HCT116 (cell line): Measurements from ENCODE around the gene HCN2. TPM values are rescaled to one million over a fixed set of nuclear protein-coding genes. Genes with fewer than 3 reads are reported as not detected.

Source experiments
- ATAC-seq: fragments of 200-7000 bp; cut with Tn5 transposase; 2 replicates; pipeline ENCODE4 v1.9.1; 2020; ENCODE audit warnings: mild to moderate bottlenecking, moderate library complexity
- BruUV-seq: library from RNA; stranded (reverse); fragments of 400-500 nt; replicated peaks from 2 replicates; lab custom pipeline; 2021; lab: Mats Ljungman, UMichigan
- CTCF ChIA-PET: fragments of 300-600 bp; sonication (Branson Sonifier 250); formaldehyde crosslinking; loops from one replicate; lab custom pipeline; 2021; ENCODE audit warnings: antibody characterized with exemption; lab: Charles Lee
- POLR2A ChIA-PET: fragments of 300-600, 350-600 bp; sonication (Branson Sonifier 250); formaldehyde crosslinking; loops from one replicate; lab custom pipeline; 2021; ENCODE audit warnings: antibody characterized with exemption; lab: Charles Lee
- RAD21 ChIA-PET, 2 experiments: fragments of 300-600 bp; sonication (Branson Sonifier 250); formaldehyde crosslinking; loops; one replicate each; lab custom pipeline; 2023; ENCODE audit warnings: low total read pairs in 2 of 2; ENCODE audit not compliant: uncharacterized antibody in 2 of 2, unreplicated experiment in 2 of 2, low non-redundant PET in 1 of 2; lab: Charles Lee
- DNase-seq: peaks from one replicate; pipeline ENCODE4 v3.0.0-alpha.2; 2010; ENCODE audit warnings: low read depth, low spot score
- H2AFZ ChIP-seq: fragments of 200-600 bp; shearing (Covaris generic), sonication (generic); 2 replicates; pipeline ENCODE4 v1.6.1; 2017; ENCODE audit warnings: low read depth, mixed run types, mixed read lengths, antibody characterized with exemption, low read length; ENCODE audit not compliant: poor library complexity, severe bottlenecking
- H3K27ac ChIP-seq: 2 replicates; pipeline ENCODE4 v1.5.1; 2012; ENCODE audit warnings: low read depth, low read length
- H3K27me3 ChIP-seq: fragments of 200-600 bp; sonication (generic); 2 replicates; pipeline ENCODE4 v1.6.1; 2016; ENCODE audit warnings: mixed run types, low read length, mixed read lengths; ENCODE audit not compliant: insufficient read depth
- H3K36me3 ChIP-seq, 2 experiments: fragments of 200-500 bp in 1 of 2; fragments of 200-600 bp in 1 of 2; sonication (Bioruptor generic) in 1 of 2; sonication (generic) in 1 of 2; 2 replicates each; pipeline versions ENCODE4 v1.5.1 to v1.6.1; 2014 to 2016; ENCODE audit warnings: low read length in 2 of 2, inconsistent platforms in 1 of 2, mixed read lengths in 1 of 2, mixed run types in 1 of 2; ENCODE audit not compliant: insufficient read depth in 2 of 2, control insufficient read depth in 1 of 2
- H3K4me1 ChIP-seq, 2 experiments: fragments of 200-600 bp in 1 of 2; sonication (generic) in 1 of 2; 2 replicates each; pipeline versions ENCODE4 v1.5.1 to v1.6.1; 2012 to 2017; ENCODE audit warnings: low read length in 2 of 2, inconsistent platforms in 1 of 2, mild to moderate bottlenecking in 1 of 2, mixed read lengths in 1 of 2, mixed run types in 1 of 2, moderate library complexity in 1 of 2; ENCODE audit not compliant: insufficient read depth in 2 of 2, control insufficient read depth in 1 of 2
- H3K4me2 ChIP-seq: fragments of 200-600 bp; sonication (generic); 2 replicates; pipeline ENCODE4 v1.6.1; 2017; ENCODE audit warnings: mixed run types, low read length, mixed read lengths
- H3K4me3 ChIP-seq, 2 experiments: fragments of 200-600 bp in 1 of 2; sonication (generic) in 1 of 2; replicated peaks in 1 of 2; 2 replicates each; pipeline ENCODE4 v1.5.1; 2011 to 2016; ENCODE audit warnings: low read length in 2 of 2, control low read depth in 1 of 2, low read depth in 1 of 2, mild to moderate bottlenecking in 1 of 2, mixed read lengths in 1 of 2, mixed run types in 1 of 2
- H3K79me2 ChIP-seq: fragments of 200-600 bp; sonication (generic); 2 replicates; pipeline ENCODE4 v1.6.1; 2017; ENCODE audit warnings: mild to moderate bottlenecking, mixed run types, low read length, moderate library complexity, mixed read lengths; ENCODE audit not compliant: insufficient read depth
- H3K9ac ChIP-seq: fragments of 200-600 bp; sonication (generic); 2 replicates; pipeline ENCODE4 v1.6.1; 2016; ENCODE audit warnings: low read length, mixed read lengths
- H3K9me2 ChIP-seq: fragments of 200-600 bp; sonication (generic), shearing (Covaris generic); 2 replicates; pipeline ENCODE4 v1.6.1; 2017; ENCODE audit warnings: mixed run types, mild to moderate bottlenecking, moderate library complexity; ENCODE audit not compliant: insufficient read depth
- H3K9me3 ChIP-seq, 2 experiments: fragments of 200-500 bp in 1 of 2; fragments of 200-600 bp in 1 of 2; sonication (Bioruptor generic) in 1 of 2; sonication (generic) in 1 of 2; 2 replicates each; pipeline ENCODE4 v1.6.1; 2014 to 2017; ENCODE audit warnings: low read length in 2 of 2, mixed read lengths in 2 of 2, inconsistent platforms in 1 of 2, low read depth in 1 of 2, mild to moderate bottlenecking in 1 of 2, mixed run types in 1 of 2, moderate library complexity in 1 of 2; ENCODE audit not compliant: control insufficient read depth in 1 of 2, insufficient read depth in 1 of 2
- H4K20me1 ChIP-seq: fragments of 200-600 bp; sonication (generic), shearing (Covaris generic); 2 replicates; pipeline ENCODE4 v1.6.1; 2017; ENCODE audit warnings: mixed run types, mild to moderate bottlenecking, moderate library complexity; ENCODE audit not compliant: insufficient read depth
- CBX3 ChIP-seq: IDR thresholded peaks from 2 replicates; pipeline ENCODE4 v1.6.1; 2012; ENCODE audit warnings: low read depth
- POLR2A ChIP-seq: IDR thresholded peaks from 2 replicates; pipeline ENCODE4 v1.7.0; 2011; ENCODE audit warnings: borderline replicate concordance; ENCODE audit not compliant: insufficient read depth, insufficient read length; ENCODE audit errors: extremely low read depth
- ZFX ChIP-seq: fragments of 450-650 bp; IDR thresholded peaks from 2 replicates; pipeline ENCODE4 v1.6.1; 2017
- intact Hi-C: fragments of 100-400 bp; cut with micrococcal nuclease; formaldehyde crosslinking; loops from 2 replicates; pipeline ENCODE4 v1.10.0; 2022
- total RNA-seq: library from RNA; stranded (reverse); gene quantifications from one replicate; pipeline ENCODE4 v1.2.1, GENCODE V29; 2021; ENCODE audit not compliant: unreplicated experiment

Gene HCN2
- total RNA-seq, 1 experiment from 2014 or later: 2.4 TPM

GRCh38 chr19:572743-573518 is 16.8 kb upstream of the HCN2 start:
- Histone ChIP-seq H3K4me1 (peaks cover 4 to 34% of the 10 kb centered on the region in 2 experiments; a peak in 3 of 4 replicates), H3K9me2 (no peaks in the 10 kb centered on the region), H3K27me3 (no peaks in the 10 kb centered on the region), H3K4me3 (peak overlapping the region; percentile 96 to 99), H3K36me3 (peaks cover 2 to 20% of the 10 kb centered on the region in 2 experiments; a peak in 2 of 4 replicates), H3K9me3 (no peaks in the 10 kb centered on the region), H3K79me2 (peaks cover 55% of the 10 kb centered on the region), H3K9ac (peak overlapping the region; percentile 100), H2AFZ (no peak overlapping the region), H3K4me2 (peak overlapping the region; percentile 82), H4K20me1 (peaks cover 6% of the 10 kb centered on the region; the same call in 1 of the 2 replicates), H3K27ac (peak overlapping the region; percentile 97)
- RAD21 ChIA-PET: no interaction called here
- BruUV-seq: TSS peak; percentile 62
- ATAC-seq (peak; percentile 20), DNase-seq (no peak)
- POLR2A ChIA-PET: interaction anchor here (1.8 kb wide), 1 partner anchor 17 kb away, joined by 8 read pairs; no protein-coding TSS in a partner anchor
- CTCF ChIA-PET: interaction anchor here (1.9 kb wide), 1 partner anchor 62 kb away, joined by 5 read pairs; no protein-coding TSS in a partner anchor
- peak; percentile 92; the same call in 1 of the 2 replicates for TF ChIP-seq ZFX
- no peak for TF ChIP-seq POLR2A
- intact Hi-C loops: no loop called here

GRCh38 chr19:573519-573825 is 16.2 kb upstream of the HCN2 start:
- no peak for TF ChIP-seq CBX3
- H3K9me2 ChIP-seq: no peaks in the 10 kb centered on the region
- H3K79me2 ChIP-seq: peaks cover 61% of the 10 kb centered on the region
- DNase-seq (no peak), ATAC-seq (no peak)
- H3K9me3 ChIP-seq: no peaks in the 10 kb centered on the region
- H3K4me2 ChIP-seq: peak overlapping the region; percentile 82
- POLR2A ChIA-PET: no interaction called here
- peak overlapping the region; percentile 97 for H3K27ac ChIP-seq
- peak overlapping the region; percentile 96 to 99 for H3K4me3 ChIP-seq
- BruUV-seq: no TSS peak
- H3K27me3 ChIP-seq: no peaks in the 10 kb centered on the region
- RAD21 ChIA-PET: interaction anchor here in 1 of 2 experiments (0.7 kb wide), 1 partner anchor 18 kb away, joined by 3 read pairs; no protein-coding TSS in a partner anchor
- H4K20me1 ChIP-seq: peaks cover 6% of the 10 kb centered on the region; the same call in 1 of the 2 replicates
- H2AFZ ChIP-seq: no peak overlapping the region
- intact Hi-C loops: no loop called here
- peaks cover 4 to 25% of the 10 kb centered on the region in 2 experiments; a peak in 2 of 4 replicates for H3K36me3 ChIP-seq
- H3K9ac ChIP-seq: peak overlapping the region; percentile 100
- peaks cover 4 to 34% of the 10 kb centered on the region in 2 experiments; a peak in 3 of 4 replicates for H3K4me1 ChIP-seq
- CTCF ChIA-PET: interaction anchor here (1.0 kb wide), 1 partner anchor 11 kb away, joined by 3 read pairs; no protein-coding TSS in a partner anchor
